HL-60/S4 treated with retinoic acid at 250 ng/mL for 4 days and 3 days (cell line): ENCODE results near the gene C5orf58.

Source experiments
- in situ Hi-C: fragments of 300-500 bp; cut with MboI; formaldehyde crosslinking; loops from 2 replicates; pipeline ENCODE4 v1.7.0; 2022; ENCODE audit warnings: low sequenced_read_pairs

Gene C5orf58

DNA sequence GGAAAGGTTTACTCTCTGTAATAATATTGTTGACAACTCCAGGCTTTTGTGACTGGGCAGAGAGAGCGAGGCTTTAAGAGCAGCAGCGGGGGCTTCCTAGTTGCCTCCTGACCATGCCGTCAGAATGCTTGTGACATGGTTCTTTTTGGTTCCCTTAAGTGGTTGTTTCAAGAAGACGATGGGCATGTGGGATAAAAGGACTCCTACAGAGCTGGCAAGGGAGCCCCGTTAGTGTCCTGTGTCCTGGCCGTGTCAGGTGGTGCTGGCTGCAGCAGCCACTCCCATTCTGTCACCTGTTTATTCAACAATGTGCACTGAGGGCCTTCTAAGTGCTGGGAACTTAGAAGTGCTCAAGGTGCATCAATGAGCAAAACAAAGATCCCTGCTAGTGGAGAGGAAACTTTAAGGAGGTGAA, 45.1 kb downstream of the C5orf58 start:
- in situ Hi-C loops: loop anchor here (25.0 kb wide), 1 partner anchor 134 kb away; no protein-coding TSS in a partner anchor

DNA sequence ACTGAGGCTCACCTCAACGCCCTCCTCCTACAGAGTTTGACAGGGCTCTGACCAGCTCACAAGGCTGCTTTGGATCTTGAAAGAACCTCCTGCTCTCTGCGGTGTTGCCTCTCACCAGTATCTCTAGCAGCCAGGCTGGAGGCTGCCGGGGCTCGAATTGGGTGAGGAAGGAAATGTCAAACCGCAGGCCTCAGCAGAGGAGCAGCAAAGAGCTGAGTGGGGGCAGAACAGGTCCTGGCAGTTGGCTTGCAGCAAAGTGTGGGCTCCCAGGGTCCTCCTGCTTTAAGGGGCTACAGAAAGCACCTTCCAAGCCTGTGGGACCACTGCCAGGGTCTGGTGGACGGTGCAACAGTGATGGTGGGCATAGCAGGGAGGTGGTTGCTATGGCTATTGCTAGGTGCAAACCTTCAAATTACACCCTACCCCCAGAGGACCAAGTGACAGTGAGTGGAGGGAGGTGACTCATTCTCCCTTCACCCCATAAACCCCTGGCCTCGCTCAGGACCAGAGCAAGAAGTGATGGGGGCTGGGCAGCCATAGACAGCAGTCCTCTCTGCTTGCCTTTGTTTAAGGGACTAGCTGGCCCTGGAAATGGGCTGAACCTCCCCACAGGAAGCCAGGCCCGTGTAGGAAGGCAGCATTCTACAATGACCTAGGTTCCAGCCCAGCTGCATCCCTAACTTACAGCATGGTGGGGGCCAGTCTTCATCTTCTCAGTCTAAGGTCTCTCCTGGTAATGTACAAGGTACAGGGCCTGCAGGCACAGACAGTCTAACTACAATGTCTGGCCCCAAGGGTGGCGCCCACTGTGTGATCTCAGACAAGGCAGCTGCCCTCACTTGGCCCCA, 46.0 kb downstream of the C5orf58 start:
- in situ Hi-C loops: loop anchor here (25.0 kb wide), 1 partner anchor 133 kb away; no protein-coding TSS in a partner anchor

DNA sequence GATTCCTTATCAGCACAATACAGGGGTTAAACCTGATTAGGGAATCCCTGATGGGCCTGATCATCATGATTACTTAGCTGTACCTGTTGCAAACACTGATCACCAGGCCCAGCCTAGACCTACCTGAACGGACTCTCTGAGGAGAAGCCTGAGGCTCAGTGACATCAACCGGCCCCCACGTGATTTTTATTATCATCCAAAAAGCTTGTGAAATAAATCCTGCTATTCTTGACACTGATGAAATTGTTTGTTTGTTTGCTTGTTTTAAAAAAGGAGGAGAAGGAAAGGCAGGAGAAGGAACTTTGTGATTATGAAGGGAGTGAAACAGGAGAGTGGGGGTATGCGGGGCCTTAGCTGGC, 46.7 kb downstream of the C5orf58 start:
- in situ Hi-C loops: loop anchor here (25.0 kb wide), 1 partner anchor 133 kb away; no protein-coding TSS in a partner anchor

DNA sequence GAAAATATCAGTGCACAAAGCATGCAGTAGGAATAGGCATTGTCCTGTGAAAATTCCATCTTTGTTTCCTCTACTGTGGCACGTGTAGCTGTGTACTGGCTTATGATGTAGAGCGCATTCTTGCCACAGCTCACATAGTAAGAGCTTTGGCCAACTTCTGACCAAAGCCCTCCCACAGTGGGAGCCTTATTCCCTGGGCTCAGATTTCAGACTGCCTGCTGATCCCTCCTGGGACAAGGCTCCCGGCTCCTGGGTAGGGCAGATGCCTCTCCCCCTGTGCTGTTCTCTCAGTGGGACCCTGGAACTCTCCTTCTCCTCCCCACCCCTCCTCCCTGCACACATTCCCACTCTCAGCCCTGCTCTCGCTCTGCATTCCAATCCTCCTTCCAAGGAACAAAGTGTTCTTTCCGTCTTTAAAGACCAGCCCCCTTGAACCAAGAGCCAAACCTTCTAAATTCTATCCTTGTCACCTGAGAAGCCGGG, 47.3 kb downstream of the C5orf58 start:
- in situ Hi-C loops: loop anchor here (25.0 kb wide), 1 partner anchor 132 kb away; no protein-coding TSS in a partner anchor

DNA sequence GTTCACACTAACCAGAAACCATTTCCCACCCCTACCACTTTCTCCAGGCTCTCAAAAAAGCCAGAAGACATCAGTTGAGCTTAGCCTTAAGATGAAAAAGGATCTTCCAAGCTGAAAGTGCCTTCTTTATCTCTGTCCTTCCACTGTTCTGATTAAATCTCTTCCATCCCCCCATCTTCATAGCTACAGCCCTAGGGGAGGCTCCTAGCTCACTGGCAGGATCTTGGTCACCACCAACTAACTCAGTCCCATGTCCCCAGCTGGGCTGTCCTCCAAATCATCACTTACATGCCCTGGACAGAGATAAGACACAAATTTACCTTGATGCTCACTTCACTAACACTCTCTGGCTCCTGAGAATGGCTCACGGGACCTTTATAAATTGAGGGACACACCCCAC, 50.5 kb downstream of the C5orf58 start:
- in situ Hi-C loops: loop anchor here (25.0 kb wide), 1 partner anchor 129 kb away; no protein-coding TSS in a partner anchor

DNA sequence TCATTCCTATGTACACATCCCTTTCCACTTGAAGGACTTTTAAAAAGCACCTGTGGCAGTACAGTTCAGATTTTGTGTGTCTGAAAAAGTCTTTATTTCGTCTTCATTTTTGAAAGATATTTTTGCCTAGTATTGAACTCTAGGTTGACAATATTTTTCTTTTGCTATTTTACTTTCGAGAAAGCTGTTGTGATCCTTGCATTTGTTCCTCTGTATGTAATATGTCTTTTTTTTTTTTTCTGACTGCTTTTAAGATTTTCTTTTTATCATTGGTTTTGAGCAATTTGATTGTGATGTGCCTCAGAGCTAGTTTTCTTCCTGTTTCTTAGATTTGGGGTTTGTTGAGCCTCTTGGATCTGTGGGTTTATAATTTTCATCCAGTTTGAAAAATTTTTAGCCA, 51.4 kb downstream of the C5orf58 start:
- in situ Hi-C loops: loop anchor here (25.0 kb wide), 1 partner anchor 128 kb away; no protein-coding TSS in a partner anchor

DNA sequence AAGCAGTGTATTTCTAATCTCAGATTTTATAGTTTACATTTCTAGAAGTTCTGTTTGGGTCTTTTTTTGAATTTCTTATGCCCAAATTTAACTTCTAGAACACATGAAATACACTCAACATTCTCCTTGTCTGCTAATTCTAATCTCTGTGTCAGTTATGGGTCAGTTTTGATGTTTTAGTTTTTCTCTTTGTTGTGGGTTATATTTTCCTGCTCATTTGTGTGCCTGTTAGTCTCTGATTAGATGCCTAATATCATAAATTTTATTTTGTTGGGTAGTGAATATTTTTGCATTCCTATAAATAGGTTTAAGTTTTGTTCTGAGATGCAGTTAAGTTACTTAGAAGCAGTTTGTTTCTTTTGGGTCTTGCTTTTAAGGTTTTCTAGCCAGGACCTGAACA, 52.4 kb downstream of the C5orf58 start:
- in situ Hi-C loops: loop anchor here (25.0 kb wide), 1 partner anchor 127 kb away; no protein-coding TSS in a partner anchor

DNA sequence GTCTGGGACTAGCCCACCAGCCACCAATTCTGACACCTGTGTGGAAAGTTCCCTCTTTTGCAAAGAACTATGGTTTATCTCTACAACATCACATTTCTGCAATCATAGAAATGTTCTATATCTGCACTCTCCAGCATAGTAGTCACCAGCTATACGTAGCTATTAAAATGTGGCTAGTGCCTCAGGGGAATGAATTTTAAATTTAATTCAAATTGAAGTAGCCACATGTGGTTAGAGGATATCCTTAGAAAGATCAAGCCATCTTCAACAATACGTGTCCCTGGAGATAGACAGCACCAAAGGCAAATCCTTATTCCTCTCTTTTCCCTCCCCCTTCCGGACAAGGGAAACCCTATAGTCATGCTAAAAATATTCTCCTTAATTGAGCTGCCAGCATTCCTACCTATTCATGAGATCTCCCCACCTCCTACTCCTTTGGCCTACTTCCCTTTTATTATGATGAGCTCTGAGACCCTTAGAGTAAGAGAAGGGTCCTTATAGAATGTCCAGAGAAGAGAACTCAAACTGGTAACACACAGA, 53.7 kb downstream of the C5orf58 start:
- in situ Hi-C loops: loop anchor here (25.0 kb wide), 1 partner anchor 126 kb away; no protein-coding TSS in a partner anchor

DNA sequence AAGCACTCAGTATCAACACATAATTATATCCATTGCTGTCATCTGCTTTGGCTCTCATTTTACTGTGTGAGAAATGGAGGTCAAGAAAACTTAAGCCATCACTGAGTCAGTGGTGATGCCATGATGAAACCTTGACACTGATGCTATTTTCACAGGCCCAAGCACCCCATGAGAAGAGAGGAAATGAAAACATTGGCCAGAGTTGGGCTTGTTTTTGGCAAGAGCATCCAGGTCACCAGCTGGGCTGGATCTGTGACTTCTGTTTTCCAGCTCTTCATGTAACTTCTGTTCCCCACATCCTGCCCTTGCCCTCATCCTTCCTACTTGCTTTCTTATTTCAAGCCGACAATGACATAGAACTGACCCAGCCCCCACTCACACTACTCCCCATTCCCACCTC, 54.7 kb downstream of the C5orf58 start:
- in situ Hi-C loops: loop anchor here (25.0 kb wide), 1 partner anchor 125 kb away; no protein-coding TSS in a partner anchor

DNA sequence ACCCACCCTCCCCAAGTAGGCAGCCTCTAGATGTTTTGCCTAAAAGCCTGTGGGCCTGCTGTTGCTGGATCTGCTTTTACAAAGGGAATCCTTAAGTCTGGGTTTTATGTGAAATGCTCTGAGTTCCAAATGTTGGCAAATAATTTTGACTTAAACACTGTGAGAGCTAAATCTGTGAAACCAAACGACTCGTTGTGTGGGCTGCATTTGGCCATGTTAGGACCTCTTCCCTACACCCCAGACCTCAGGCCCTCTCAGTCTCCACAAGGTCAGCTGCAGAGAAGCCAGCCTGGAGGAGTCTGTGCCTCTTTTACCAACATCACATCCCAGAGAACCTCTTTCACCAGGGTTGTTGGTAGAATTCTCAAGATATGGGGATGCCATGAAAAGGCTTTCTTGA, 55.4 kb downstream of the C5orf58 start:
- in situ Hi-C loops: loop anchor here (25.0 kb wide), 1 partner anchor 124 kb away; no protein-coding TSS in a partner anchor

DNA sequence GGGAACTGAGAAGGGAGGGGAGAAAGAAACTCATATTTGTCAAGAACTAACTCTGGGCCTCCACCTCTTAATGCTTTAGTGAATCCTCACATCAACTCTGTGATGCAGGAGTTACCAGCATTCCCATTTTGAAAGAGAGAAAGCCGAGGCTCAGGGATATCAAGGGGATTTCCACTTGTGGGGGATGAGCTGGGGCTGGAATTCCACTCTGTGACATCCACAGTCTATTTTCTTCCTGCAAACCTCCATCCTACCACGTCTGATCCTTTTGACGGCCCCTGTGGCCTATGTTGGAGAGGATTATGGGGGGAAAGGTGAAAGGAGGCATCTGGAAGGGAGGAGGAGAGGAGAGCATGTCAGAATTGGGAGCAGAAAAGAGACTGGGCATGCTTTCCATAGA, 55.8 kb downstream of the C5orf58 start:
- in situ Hi-C loops: loop anchor here (25.0 kb wide), 1 partner anchor 124 kb away; no protein-coding TSS in a partner anchor

DNA sequence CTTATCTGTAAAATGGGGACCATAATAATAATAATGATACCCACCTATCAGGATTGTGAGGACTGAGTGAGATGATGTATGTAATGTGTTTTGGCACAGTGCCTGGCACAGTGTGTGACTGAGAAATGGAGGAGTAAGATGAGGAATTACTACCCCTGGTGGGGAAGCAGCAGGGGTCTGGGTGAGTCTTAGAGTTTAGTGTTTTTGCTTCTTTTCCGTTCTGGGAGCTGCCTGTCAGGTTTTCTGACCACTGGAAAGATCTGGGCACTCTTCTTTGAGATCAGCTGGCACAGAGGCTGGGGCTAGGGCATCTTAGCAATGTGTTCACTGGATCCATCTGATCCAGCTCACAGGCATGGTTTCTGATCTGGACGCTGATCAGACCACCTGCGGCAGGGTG, 56.3 kb downstream of the C5orf58 start:
- in situ Hi-C loops: loop anchor here (25.0 kb wide), 1 partner anchor 123 kb away; no protein-coding TSS in a partner anchor

DNA sequence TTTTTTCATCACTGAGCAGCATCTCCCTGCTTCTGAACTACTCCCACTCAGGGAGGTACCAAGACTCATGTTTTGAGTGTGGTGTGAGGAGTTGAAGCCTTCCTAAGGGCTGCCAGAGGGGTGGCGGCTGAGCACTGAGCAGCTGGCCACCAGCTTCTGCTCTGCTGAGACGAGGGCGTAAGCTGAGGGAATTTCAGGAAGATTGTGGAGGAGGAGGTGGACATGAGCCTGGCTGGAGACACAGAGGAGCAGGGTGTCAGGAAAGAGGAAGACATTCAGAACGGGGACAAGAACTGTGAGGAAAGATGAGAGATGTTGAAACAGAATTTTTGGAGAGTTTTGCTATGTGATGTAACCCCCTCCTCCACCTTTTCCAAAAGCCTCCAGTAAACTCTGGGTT, 57.0 kb downstream of the C5orf58 start:
- in situ Hi-C loops: loop anchor here (25.0 kb wide), 1 partner anchor 123 kb away; no protein-coding TSS in a partner anchor

DNA sequence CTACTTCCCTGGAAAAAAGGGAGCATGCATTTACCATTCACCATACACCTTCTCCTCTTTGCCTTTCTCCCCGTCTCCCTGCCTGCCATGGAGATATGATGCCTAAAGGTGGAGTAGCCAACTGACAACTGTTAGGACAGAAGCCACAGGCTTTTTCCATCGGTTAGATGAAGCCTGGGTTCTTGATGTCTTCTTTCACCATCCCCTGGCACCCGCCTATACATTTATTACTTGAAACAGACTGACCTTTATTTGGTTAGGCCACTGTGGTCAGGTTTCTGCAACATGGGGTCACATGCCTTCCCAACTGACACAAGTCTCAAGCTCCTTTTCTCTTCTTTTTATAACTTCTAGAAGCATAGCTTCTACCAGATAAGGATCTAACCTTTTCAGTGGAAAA, 57.7 kb downstream of the C5orf58 start:
- in situ Hi-C loops: loop anchor here (25.0 kb wide), 1 partner anchor 122 kb away; no protein-coding TSS in a partner anchor

DNA sequence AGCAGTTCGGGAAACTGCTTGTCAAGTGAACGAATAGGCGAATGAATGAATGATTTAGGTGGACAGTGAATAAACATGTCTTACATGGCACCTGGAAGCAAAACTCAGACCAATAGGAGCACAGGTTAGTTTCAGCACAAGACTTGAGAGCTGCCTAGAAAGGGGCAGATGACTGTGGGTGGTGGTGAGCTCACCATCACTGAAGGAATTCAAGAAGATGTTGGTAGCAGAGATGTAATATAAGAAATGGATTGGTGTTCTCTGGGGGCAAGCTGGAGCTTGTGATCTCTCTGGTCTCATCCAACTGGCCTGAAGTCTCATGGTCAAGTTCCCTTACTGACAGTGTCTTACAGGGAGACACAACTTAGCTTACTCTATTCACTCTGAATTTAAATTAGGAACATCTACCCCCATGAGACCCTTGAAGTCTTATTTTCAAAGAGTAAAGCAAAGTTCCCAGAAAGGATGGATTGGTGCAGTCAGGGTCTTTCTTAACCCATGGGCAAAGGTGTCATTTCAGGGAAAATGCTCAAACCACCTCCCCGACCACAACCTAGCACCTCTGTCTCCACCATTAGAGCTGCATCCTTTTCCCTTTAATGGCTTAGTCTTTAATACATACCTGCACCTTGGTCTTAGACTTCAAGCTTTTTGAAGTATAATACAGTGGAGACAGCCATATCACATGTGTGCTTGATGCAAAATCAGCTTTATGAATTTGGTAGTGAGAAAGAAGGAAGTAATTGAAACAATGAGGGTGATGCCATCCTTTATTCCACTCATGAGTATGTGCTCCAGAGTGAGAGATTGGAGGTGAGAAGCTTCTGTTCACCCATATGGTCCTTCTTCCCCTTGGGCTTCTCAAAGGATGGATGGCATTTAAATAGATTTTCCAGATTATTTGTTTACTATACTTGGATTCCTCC, 59.7 kb downstream of the C5orf58 start:
- in situ Hi-C loops: loop anchor here (25.0 kb wide), 1 partner anchor 120 kb away; no protein-coding TSS in a partner anchor

DNA sequence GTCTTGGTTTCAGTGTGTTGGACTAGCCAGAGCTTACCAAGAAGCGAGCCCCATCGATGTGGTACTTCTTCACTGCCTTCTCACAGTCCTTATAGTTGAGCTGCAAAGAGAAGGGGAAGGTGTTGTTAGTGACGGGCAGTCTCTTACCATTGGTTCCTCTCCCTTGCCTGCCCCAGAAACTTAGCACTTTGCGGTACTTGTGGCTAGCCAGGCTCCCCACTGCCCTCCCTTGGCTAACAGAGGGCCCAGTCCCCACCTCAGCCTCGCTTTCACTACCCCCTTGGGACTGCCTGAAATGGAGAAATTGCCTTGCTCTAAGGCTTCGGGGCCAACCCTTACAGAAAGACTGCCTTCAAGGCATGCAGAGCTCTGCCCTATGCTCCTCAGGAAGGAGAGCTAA, 60.5 kb downstream of the C5orf58 start:
- in situ Hi-C loops: loop anchor here (25.0 kb wide), 1 partner anchor 119 kb away; no protein-coding TSS in a partner anchor

DNA sequence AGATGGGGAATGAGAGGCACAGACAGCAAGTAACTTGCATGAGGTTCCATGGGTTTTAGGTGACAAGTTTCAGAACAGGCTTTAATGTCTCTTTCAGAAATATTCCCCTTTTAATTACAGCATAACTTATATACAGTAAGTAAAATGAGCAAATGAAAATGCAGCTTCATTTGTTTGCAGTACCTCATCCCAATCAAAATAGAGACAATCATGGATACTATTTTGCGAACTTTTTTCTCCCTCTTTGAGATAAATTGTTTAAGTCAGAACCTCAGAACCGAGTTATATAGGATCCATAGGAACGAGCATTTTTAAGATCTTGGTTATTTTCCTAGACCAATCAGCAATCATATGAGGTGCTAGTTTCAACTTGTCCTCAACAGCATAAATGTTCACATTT, 61.3 kb downstream of the C5orf58 start:
- in situ Hi-C loops: loop anchor here (25.0 kb wide), 1 partner anchor 118 kb away; no protein-coding TSS in a partner anchor

DNA sequence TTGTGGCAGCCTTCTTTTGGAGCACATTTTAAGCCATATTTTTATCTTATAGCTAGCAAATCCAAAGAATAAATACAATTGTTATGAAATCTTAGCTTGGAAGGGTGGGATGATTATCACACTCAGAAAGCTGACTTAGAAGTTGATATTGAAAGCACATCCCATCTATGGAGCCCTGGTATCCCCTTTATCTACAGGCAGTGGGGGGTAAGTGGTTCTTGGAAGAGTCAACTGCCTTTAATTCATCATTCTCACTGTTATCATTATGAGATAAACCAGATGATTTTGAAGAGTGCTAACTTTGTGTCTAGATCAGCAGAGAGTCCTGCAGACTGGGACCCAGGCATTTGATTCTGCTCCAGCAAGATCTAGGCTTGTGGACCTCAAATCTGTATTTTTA, 61.8 kb downstream of the C5orf58 start:
- in situ Hi-C loops: loop anchor here (25.0 kb wide), 1 partner anchor 118 kb away; no protein-coding TSS in a partner anchor
